GM23338 (cell line): Measurements from ENCODE around the gene ANKRD40. TPM values are rescaled to one million over a fixed set of nuclear protein-coding genes. Genes with fewer than 3 reads are reported as not detected.
A peak's percentile ranks its signal among the peaks of the same experiment; 100 is the strongest.

Experiments used
- ATAC-seq: fragments of 200-7000 bp; cut with Tn5 transposase; 3 replicates; pipeline ENCODE4 v1.9.1; 2020
- DNase-seq: peaks from one replicate; pipeline ENCODE4 v3.0.0-alpha.2; 2015; ENCODE audit warnings: low spot score
- H2AFZ ChIP-seq: fragments of 200-600 bp; sonication (generic); 2 replicates; pipeline ENCODE4 v1.8.0; 2016; ENCODE audit warnings: antibody characterized with exemption, mild to moderate bottlenecking, moderate library complexity
- H3F3A ChIP-seq: fragments of 200-600 bp; sonication (generic); replicated peaks from 2 replicates; pipeline ENCODE4 v1.8.0; 2017; ENCODE audit warnings: antibody characterized with exemption, mixed run types, low read depth
- H3K27ac ChIP-seq: fragments of 200-600 bp; sonication (generic); 2 replicates; pipeline ENCODE4 v1.6.1; 2016; ENCODE audit warnings: low read depth
- H3K27me3 ChIP-seq: fragments of 200-600 bp; sonication (generic); 2 replicates; pipeline ENCODE4 v1.8.0; 2016; ENCODE audit warnings: mild to moderate bottlenecking, mixed run types, moderate library complexity; ENCODE audit not compliant: insufficient read depth
- H3K36me3 ChIP-seq: fragments of 200-600 bp; sonication (generic); 2 replicates; pipeline ENCODE4 v1.8.0; 2016; ENCODE audit warnings: mild to moderate bottlenecking; ENCODE audit not compliant: insufficient read depth
- H3K4me1 ChIP-seq: fragments of 200-600 bp; sonication (generic); 2 replicates; pipeline ENCODE4 v1.8.0; 2016; ENCODE audit warnings: mild to moderate bottlenecking, moderate library complexity; ENCODE audit not compliant: insufficient read depth
- H3K4me2 ChIP-seq: fragments of 200-600 bp; sonication (generic); 2 replicates; pipeline ENCODE4 v1.7.1; 2017; ENCODE audit warnings: mixed run types
- H3K4me3 ChIP-seq: fragments of 200-600 bp; sonication (generic); 2 replicates; pipeline ENCODE4 v1.6.1; 2016; ENCODE audit warnings: mixed run types
- H3K79me2 ChIP-seq: fragments of 200-600 bp; sonication (generic); replicated peaks from 2 replicates; pipeline ENCODE4 v1.8.0; 2017; ENCODE audit warnings: mild to moderate bottlenecking; ENCODE audit not compliant: insufficient read depth
- H3K9me2 ChIP-seq: fragments of 200-600 bp; sonication (generic); 2 replicates; pipeline ENCODE4 v1.8.0; 2017; ENCODE audit not compliant: insufficient read depth
- H4K20me1 ChIP-seq: fragments of 200-600 bp; sonication (generic); replicated peaks from 2 replicates; pipeline ENCODE4 v1.8.0; 2017; ENCODE audit warnings: mild to moderate bottlenecking; ENCODE audit not compliant: insufficient read depth
- H3K27ac Mint-ChIP-seq: 2 replicates; pipeline ENCODE4 v1.8.0; 2020; ENCODE audit warnings: inconsistent platforms, mild to moderate bottlenecking, moderate library complexity, mixed read lengths
- H3K27me3 Mint-ChIP-seq: 3 replicates; pipeline ENCODE4 v1.8.0; 2022; ENCODE audit warnings: low read depth, mild to moderate bottlenecking, moderate library complexity, mixed read lengths, inconsistent platforms; ENCODE audit not compliant: insufficient read depth, poor library complexity
- H3K36me3 Mint-ChIP-seq: 3 replicates; pipeline ENCODE4 v1.8.0; 2021; ENCODE audit warnings: low read depth, mild to moderate bottlenecking, inconsistent platforms, moderate library complexity, mixed read lengths
- H3K4me1 Mint-ChIP-seq: 3 replicates; pipeline ENCODE4 v1.8.0; 2020; ENCODE audit warnings: mild to moderate bottlenecking, inconsistent platforms, mixed read lengths
- H3K4me3 Mint-ChIP-seq: 3 replicates; pipeline ENCODE4 v1.8.0; 2021; ENCODE audit warnings: moderate library complexity, mild to moderate bottlenecking, inconsistent platforms, mixed read lengths
- H3K9me3 Mint-ChIP-seq: 3 replicates; pipeline ENCODE4 v1.8.0; 2020; ENCODE audit warnings: moderate library complexity, mild to moderate bottlenecking, inconsistent platforms, mixed read lengths
- CREB1 ChIP-seq: fragments of 250-450 bp; sonication (Bioruptor Pico); IDR thresholded peaks from 2 replicates; pipeline ENCODE4 v1.5.0; 2020; ENCODE audit warnings: low read depth, mild to moderate bottlenecking, moderate library complexity
- CTCF ChIP-seq, 2 experiments: fragments of 200-600 bp in 1 of 2; sonication (generic) in 1 of 2; conservative IDR thresholded peaks; 2 replicates each; pipeline versions ENCODE4 v1.5.1 to v1.6.1; 2016 to 2017; ENCODE audit warnings: antibody characterized with exemption in 2 of 2, low read depth in 2 of 2, mild to moderate bottlenecking in 2 of 2, moderate library complexity in 1 of 2
- EZH2 ChIP-seq: fragments of 200-600 bp; sonication (generic); IDR thresholded peaks from one replicate; pipeline ENCODE4 v1.8.0; 2017; ENCODE audit warnings: antibody characterized with exemption, mild to moderate bottlenecking, low read depth; ENCODE audit not compliant: unreplicated experiment
- EZH2phosphoT487 ChIP-seq: fragments of 200-600 bp; sonication (generic); IDR thresholded peaks from one replicate; pipeline ENCODE4 v1.8.1; 2018; ENCODE audit warnings: antibody characterized with exemption; ENCODE audit not compliant: unreplicated experiment
- JUNB ChIP-seq: IDR thresholded peaks from one replicate; pipeline ENCODE4 v1.6.1; 2016; ENCODE audit warnings: antibody characterized with exemption; ENCODE audit not compliant: unreplicated experiment
- NANOG ChIP-seq: IDR thresholded peaks from 2 replicates; pipeline ENCODE4 v1.6.1; 2016; ENCODE audit warnings: antibody characterized with exemption, borderline replicate concordance
- POLR2AphosphoS5 ChIP-seq: IDR thresholded peaks from 2 replicates; pipeline ENCODE4 v1.6.1; 2016; ENCODE audit warnings: antibody characterized with exemption, low read depth
- REST ChIP-seq: IDR thresholded peaks from one replicate; pipeline ENCODE4 v1.6.1; 2018; ENCODE audit warnings: antibody characterized with exemption; ENCODE audit not compliant: unreplicated experiment
- STAT1 ChIP-seq: IDR thresholded peaks from one replicate; pipeline ENCODE4 v1.6.1; 2016; ENCODE audit warnings: antibody characterized with exemption; ENCODE audit not compliant: unreplicated experiment
- ZNF114 ChIP-seq: fragments of 250-450 bp; sonication (Bioruptor Pico); IDR thresholded peaks from 2 replicates; pipeline ENCODE4 v1.5.0; 2020; ENCODE audit warnings: mild to moderate bottlenecking, moderate library complexity
- ZNF331 ChIP-seq: fragments of 250-450 bp; sonication (Bioruptor Pico); IDR thresholded peaks from 2 replicates; pipeline ENCODE4 v1.5.0; 2020; ENCODE audit warnings: low read depth, mild to moderate bottlenecking, moderate library complexity
- polyA plus RNA-seq: library from polyadenylated mRNA; unstranded; fragments of >200 nt; fragmentation: Nextera tagmentation; extraction: Ambion mirVana; gene quantifications from 2 replicates; pipeline ENCODE4 v1.2.1, GENCODE V29; 2016
- total RNA-seq: library from RNA; depleted of rRNA; stranded (reverse); fragments of >200 nt; shearing (Covaris generic); gene quantifications from 2 replicates; pipeline ENCODE4 v1.2.3, GENCODE V29; 2014
- TF ChIP-seq, protein P1 (sequence below): IDR thresholded peaks from 2 replicates; pipeline ENCODE4 v1.6.1; 2016; ENCODE audit warnings: antibody characterized with exemption

The ANKRD40 gene
- total and polyA plus RNA-seq, 2 experiments from 2014 or later, result 19.0 to 42.1 TPM

GRCh38 chr17:50677851-50678375, 29.8 kb downstream of the ANKRD40 start (continued):
- TF ChIP-seq REST (no peak), EZH2 (no peak), CTCF (conservative IDR thresholded peaks at IDR 0.05; ENCODE audit: low read depth in 2 of 2) (no peak), STAT1 (no peak), NANOG (no peak), CREB1 (CRISPR knock-in tag) (no peak), JUNB (no peak), ZNF331 (no peak), EZH2phosphoT487 (no peak), POLR2AphosphoS5 (no peak)
- TF ChIP-seq, protein P1, sequence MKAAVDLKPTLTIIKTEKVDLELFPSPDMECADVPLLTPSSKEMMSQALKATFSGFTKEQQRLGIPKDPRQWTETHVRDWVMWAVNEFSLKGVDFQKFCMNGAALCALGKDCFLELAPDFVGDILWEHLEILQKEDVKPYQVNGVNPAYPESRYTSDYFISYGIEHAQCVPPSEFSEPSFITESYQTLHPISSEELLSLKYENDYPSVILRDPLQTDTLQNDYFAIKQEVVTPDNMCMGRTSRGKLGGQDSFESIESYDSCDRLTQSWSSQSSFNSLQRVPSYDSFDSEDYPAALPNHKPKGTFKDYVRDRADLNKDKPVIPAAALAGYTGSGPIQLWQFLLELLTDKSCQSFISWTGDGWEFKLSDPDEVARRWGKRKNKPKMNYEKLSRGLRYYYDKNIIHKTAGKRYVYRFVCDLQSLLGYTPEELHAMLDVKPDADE, result no peak

GRCh38 chr17:50676065-50676975, 31.4 kb downstream of the ANKRD40 start:
- Mint-ChIP-seq H3K27me3 (peaks cover 11% of the 10 kb centered on the region), H3K27ac (no peak overlapping the region), H3K36me3 (no peaks in the 10 kb centered on the region), H3K4me3 (no peak overlapping the region), H3K9me3 (no peaks in the 10 kb centered on the region), H3K4me1 (peaks cover 3% of the 10 kb centered on the region)
- Histone ChIP-seq H3K79me2 (no peaks in the 10 kb centered on the region), H4K20me1 (no peaks in the 10 kb centered on the region), H3K9me2 (no peaks in the 10 kb centered on the region), H3K4me2 (no peak overlapping the region), H3K36me3 (no peaks in the 10 kb centered on the region), H3K4me3 (no peak overlapping the region), H3K27me3 (no peaks in the 10 kb centered on the region), H3K27ac (no peak overlapping the region), H3K4me1 (no peaks in the 10 kb centered on the region), H2AFZ (no peak overlapping the region), H3F3A (no peaks in the 10 kb centered on the region)
- no peak for ATAC-seq
- DNase-seq, result no peak
- 0 out of 4 replicates have a peak, but pooled peaks of 1 of the 2 experiments have one; percentile 19 for TF ChIP-seq CTCF (conservative IDR thresholded peaks at IDR 0.05; ENCODE audit: low read depth in 2 of 2)
- no peak for TF ChIP-seq ZNF114 (CRISPR knock-in tag)
